Omental fat pad (tissue), 4 donors: ENCODE data around the gene DDX18. TPM values are rescaled to one million over a fixed set of nuclear protein-coding genes. Genes with fewer than 3 reads are reported as not detected.

ENCODE experiments used
- ATAC-seq: fragments of 150-250 bp; one replicate; pipeline ENCODE4 v1.9.1; 2016; ENCODE audit warnings: mild to moderate bottlenecking, moderate library complexity; ENCODE audit not compliant: low FRiP score
- DNase-seq: peaks from one replicate; pipeline ENCODE4 v3.0.0-alpha.2; 2019; ENCODE audit warnings: low spot score
- total RNA-seq, 4 donors: library from RNA; depleted of rRNA; stranded (reverse); fragments of >200 nt; gene quantifications; one replicate each; pipeline ENCODE4 v1.1.0, GENCODE V29; 2016
- TF ChIP-seq, protein P1 (sequence below), 3 donors: fragments of 450-650 bp; IDR thresholded peaks; one replicate each; pipeline ENCODE4 v1.5.1; 2016 to 2017; ENCODE audit warnings: antibody characterized with exemption in 3 of 3, mild to moderate bottlenecking in 3 of 3, moderate library complexity in 2 of 3

DDX18 gene
- 10 to 100 TPM; 38.2 to 83.3 (median 51.8) TPM for total RNA-seq

DNA sequence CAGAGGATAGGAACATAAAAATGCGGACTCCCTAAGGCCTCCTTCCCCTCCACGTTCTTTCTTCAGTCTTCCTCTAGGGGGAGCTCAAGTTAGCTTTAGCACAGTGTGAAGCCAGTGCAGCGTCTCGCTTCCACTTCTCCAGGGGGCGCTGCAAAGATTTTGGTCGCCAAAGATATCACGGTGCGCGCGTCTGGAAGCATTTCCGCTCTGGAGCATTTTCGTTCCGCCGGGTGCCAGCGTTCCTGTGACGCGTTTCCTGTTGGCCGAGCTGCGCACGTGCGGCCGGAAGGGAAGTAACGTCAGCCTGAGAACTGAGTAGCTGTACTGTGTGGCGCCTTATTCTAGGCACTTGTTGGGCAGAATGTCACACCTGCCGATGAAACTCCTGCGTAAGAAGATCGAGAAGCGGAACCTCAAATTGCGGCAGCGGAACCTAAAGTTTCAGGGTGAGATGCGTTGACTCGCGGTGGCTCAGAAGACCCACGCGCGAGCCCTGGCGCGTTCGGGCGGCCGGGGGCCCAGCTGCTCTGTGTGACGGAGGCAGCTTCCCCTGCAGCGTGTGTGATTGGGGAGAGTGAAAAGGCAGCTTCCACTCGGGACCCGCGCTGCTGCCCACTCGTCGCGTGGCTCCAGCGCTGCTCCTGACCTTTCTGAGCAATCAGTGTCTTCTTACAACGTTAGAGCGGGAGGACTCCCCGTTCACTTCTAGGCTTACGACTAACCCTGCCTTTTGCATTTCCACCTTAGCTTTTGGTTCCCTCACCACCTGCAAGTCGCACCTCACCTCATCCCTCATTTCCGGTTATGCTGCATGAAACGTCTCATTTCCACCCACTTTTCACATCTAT lies at the start of gene DDX18:
Gene DDX18, plus strand, starts transcription at position 275 of the 848 bp plus-strand sequence. Its CDS starts 87 bp downstream, at position 362.
- TF ChIP-seq, protein P1, sequence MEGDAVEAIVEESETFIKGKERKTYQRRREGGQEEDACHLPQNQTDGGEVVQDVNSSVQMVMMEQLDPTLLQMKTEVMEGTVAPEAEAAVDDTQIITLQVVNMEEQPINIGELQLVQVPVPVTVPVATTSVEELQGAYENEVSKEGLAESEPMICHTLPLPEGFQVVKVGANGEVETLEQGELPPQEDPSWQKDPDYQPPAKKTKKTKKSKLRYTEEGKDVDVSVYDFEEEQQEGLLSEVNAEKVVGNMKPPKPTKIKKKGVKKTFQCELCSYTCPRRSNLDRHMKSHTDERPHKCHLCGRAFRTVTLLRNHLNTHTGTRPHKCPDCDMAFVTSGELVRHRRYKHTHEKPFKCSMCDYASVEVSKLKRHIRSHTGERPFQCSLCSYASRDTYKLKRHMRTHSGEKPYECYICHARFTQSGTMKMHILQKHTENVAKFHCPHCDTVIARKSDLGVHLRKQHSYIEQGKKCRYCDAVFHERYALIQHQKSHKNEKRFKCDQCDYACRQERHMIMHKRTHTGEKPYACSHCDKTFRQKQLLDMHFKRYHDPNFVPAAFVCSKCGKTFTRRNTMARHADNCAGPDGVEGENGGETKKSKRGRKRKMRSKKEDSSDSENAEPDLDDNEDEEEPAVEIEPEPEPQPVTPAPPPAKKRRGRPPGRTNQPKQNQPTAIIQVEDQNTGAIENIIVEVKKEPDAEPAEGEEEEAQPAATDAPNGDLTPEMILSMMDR (IDR thresholded peaks at IDR 0.05): peak in 2 of 3 donors; percentile 82 to 99
- peak; percentile 99 for ATAC-seq

DNA sequence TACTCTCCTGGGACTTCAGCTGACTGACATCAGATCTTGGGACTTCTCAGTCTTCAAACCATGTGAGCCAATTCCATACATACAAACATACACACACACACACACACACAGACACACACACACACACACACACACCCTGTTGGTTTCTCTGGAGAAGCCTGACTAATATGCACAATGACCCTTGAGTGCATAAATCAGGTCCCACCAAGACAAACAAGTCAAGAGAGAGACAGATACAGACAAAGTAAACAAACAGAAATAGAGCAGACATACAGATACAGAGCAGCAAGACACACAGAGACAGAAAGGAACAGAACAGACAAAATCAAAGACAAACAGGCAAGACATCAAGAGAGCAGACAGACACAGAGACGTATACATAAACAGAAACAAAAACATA lies 43.8 kb upstream of the DDX18 start:
- no peak for DNase-seq
- ATAC-seq: no peak
- TF ChIP-seq, protein P1 (IDR thresholded peaks at IDR 0.05): no peak

More for the DNA sequence above, at the start of gene DDX18:
- peak; percentile 87 for DNase-seq

DNA sequence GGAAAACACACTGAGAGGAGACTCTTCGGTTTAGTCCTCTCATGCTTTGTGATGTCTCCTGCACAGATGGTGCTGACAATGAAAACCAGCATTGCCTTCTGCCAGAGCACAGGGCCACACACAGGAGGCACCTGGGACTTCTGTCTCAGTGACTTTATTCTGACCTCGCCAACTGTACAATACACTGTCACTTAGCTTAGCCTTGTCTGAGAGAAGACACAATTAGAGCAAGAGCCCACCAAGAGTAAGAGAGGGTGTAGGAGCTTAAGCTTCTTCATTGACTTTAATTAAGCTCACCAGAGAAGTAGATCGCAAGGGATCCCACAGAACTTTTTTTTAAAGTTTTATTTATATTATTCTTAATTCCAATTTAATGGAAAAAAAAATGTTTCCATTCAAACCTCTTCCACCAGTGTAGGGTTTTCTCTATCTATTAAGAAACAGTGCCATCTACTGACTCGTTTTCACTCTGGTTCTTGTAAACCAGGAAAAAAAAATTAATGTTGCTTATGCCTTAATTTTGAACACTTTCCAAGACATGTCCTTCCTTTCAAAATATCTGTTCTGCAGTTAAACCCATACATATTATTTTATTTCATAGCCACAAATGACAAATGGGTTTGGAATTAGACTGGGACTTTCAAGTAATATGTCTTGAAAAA lies 42.4 kb upstream of the DDX18 start:
- TF ChIP-seq, protein P1 (IDR thresholded peaks at IDR 0.05): no peak
- no peak for DNase-seq
- ATAC-seq: no peak

DNA sequence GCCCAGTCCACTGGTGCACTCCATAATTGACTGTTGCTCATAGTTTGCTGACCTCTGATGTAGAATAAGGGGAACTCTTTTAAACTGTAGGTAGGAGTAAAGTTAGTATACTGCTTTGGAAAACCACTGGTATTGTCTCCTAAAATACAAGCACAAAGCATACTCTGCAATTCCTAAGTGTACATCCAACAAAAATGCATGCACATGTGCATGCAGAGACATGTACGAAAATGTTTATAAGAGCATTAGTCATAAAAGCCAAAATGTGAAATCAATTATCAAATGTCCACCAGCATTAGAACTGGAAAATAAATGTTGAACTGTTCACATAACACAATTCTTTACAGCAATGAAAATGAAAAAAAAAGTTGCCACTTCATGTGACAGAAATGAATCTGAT lies 39.8 kb upstream of the DDX18 start:
- DNase-seq (no peak), ATAC-seq (no peak)
- TF ChIP-seq, protein P1 (IDR thresholded peaks at IDR 0.05): no peak

DNA sequence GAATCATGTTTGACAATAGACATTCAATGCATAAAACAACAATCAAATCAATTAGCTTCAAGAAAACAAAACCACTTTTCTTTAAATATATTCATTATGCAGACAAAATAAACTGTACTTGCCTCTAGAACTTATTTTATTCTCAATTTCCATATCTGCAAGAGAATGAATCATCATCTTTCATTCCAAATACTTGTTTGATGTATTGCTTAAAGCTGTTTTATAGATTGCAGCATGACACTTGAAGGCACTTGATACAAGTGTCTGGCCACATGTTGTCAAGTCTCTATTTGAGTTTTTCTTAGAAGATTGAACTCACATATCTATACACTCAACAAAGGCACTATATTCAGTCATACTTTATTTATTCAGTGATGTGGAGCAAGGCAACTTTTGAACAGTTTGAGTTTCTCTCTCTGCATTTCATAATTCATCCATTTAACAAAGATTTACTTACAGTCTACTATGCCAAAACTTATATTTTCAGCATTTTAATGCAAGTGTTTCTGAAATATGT lies 38.7 kb upstream of the DDX18 start:
- ATAC-seq (no peak), DNase-seq (no peak)
- TF ChIP-seq, protein P1 (IDR thresholded peaks at IDR 0.05): no peak

DNA sequence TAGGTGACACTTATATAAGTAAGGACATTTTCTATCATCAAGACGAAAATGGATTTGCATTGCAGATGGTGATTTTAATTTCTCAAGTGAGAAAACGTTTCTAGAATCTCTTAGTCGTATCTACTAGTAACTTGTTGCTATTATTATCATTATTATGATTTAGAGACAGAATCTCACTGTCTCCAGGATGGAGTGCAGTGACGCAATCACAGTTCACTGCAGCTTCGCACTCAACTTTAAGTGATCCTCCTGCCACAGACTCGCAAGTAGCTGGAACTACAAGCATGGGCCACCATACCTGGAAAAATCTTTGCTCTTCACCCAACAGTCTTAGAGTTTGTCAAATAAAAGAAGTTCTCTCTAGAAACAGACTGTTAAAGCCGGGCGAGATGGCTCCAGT lies 37.6 kb upstream of the DDX18 start:
- TF ChIP-seq, protein P1 (IDR thresholded peaks at IDR 0.05): no peak
- no peak for ATAC-seq
- no peak for DNase-seq
